IMR-90 (cell line): ENCODE results near the gene HOXB2.

Experiments
- CTCF ChIP-seq: conservative IDR thresholded peaks from 2 replicates; pipeline ENCODE4 v1.5.1; 2012; ENCODE audit warnings: mild to moderate bottlenecking, low read depth, low read length, improper control_type of control experiment
- POLR2A ChIP-seq: IDR thresholded peaks from 2 replicates; pipeline ENCODE4 v1.6.1; 2012; ENCODE audit warnings: mild to moderate bottlenecking, low read depth, low read length

- TF ChIP-seq CTCF (no peak), POLR2A (no peak)
Measured at GRCh38 chr17:48566717-48567116, 21.8 kb upstream of the HOXB2 start.
